Measurements from ENCODE around the gene GPANK1.
A peak's percentile ranks its signal among the peaks of the same experiment; 100 is the strongest.

Gene GPANK1

GRCh38 chr6:31690231-31691077, 25.7 kb upstream of the GPANK1 start:
- no peak for DNase-seq

GRCh38 chr6:31689249-31690110, 24.7 kb upstream of the GPANK1 start:
- no peak for DNase-seq

GRCh38 chr6:31687860-31688693, 23.3 kb upstream of the GPANK1 start:
- DNase-seq: no peak

- DNase-seq: no peak
Observed at GRCh38 chr6:31687321-31687720, 22.5 kb upstream of the GPANK1 start.

DNA sequence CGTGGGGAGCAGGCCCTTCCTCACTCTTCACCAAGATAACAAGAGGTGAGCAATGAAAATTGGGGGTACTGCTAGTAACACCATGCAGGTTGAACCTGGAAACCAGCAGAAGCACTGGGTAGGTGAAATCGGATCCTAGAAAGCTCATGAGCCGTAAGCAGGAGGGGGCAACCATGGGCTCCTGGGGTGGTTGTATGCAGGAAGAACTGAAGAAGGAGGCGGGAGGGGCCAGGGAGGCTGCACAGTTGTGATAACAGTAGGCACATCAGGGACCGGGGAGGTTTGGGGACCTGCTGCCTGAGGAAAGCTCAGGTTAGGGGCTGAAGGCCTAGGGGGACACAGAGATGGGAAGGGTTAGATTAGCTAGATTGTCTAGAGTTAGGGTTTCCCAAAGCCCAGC, 21.7 kb upstream of the GPANK1 start:
- DNase-seq: no peak

DNA sequence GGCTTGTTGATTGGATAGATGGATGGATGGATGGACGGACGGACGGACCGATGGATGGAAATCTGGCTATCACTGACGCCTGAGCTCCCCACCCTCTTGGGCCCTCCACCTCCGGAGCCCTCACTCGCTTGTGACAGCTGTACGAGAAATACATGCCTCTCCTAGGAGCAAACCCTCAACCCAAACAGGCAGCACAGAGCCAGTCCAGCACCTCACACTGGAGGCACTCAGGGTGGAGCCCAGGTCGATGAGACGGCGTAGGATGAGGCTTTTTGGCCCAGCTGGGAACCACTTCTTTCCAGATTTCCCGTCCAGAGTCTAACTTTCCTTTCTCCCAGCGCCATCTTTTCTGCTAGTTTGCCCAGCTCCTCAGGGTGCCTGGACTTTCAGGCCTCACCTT, 18.8 kb upstream of the GPANK1 start:
- DNase-seq: no peak

- DNase-seq: no peak
Observed at GRCh38 chr6:31681135-31681671, 16.4 kb upstream of the GPANK1 start.

GRCh38 chr6:31680226-31681134, 15.7 kb upstream of the GPANK1 start, which contains the start of gene LY6G5C:
Gene LY6G5C (minus strand): TSS chr6:31681067. CDS start chr6:31680373, 694 bp downstream.
- DNase-seq: peak; percentile 85

- DNase-seq: no peak
Observed at GRCh38 chr6:31677955-31678354, 13.2 kb upstream of the GPANK1 start.

DNA sequence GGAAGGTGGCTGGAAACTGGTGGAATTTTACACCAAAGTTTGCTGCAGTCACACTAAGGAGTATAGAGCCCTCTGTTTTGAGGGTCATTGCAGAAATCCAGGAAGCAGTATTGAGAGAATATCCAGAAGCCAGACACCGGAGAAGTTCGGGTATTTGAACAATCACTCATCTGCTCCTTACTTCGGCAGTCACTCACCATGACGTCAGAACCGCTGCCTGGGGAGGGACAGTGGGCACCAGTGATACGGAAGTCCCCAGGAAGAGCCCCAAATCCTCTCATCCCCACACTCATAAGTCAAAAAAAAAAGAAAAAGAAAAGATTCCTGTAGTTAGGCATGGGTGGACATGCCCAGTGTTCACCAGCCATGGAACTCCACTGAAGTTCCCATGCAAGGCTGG, 12.1 kb upstream of the GPANK1 start:
- no peak for DNase-seq

- no peak for DNase-seq
Observed at GRCh38 chr6:31676322-31676903, 11.6 kb upstream of the GPANK1 start.

- DNase-seq: no peak
Observed at GRCh38 chr6:31669676-31670075, 4.9 kb upstream of the GPANK1 start, which contains the start of gene LY6G5B. Gene LY6G5B (plus strand): TSS chr6:31669976. CDS start chr6:31670951, 975 bp downstream.

- no peak for DNase-seq
Observed at GRCh38 chr6:31666337-31666965, 1.7 kb upstream of the GPANK1 start.

GRCh38 chr6:31665501-31666336, 922 bp upstream of the GPANK1 start, which contains the start of gene CSNK2B:
Gene CSNK2B (plus strand): TSS chr6:31666080. CDS start chr6:31666832, 752 bp downstream.
- DNase-seq: peak; percentile 98

- DNase-seq: no peak
Observed at GRCh38 chr6:31663961-31664789, 622 bp downstream of the GPANK1 start.

- no peak for DNase-seq
Observed at GRCh38 chr6:31663126-31663960, 1.5 kb downstream of the GPANK1 start.

- no peak for DNase-seq
Observed at GRCh38 chr6:31662124-31662723, 2.6 kb downstream of the GPANK1 start.

Data from NCI-H1105 treated with DMSO at 0.1 percent for 48 hours (cell line).